ENCODE measurements around the gene RNASE7.
"Not testable (repeated sequence)": the region's sequence is repeated elsewhere in the genome, so short reads cannot be mapped to it uniquely, and the experiment has no call there.

The RNASE7 gene

GRCh38 chr14:21030531-21030930, 11.6 kb upstream of the RNASE7 start:
- H3K4me1 Mint-ChIP-seq (ENCODE audit: low read depth) = no peaks in the 10 kb centered on the region
- no peak overlapping the region for H3K4me3 Mint-ChIP-seq
- H3K27me3 Mint-ChIP-seq = no peaks in the 10 kb centered on the region
- no peak overlapping the region for H3K27ac Mint-ChIP-seq
- H3K9me3 Mint-ChIP-seq = no peaks in the 10 kb centered on the region
- no peaks in the 10 kb centered on the region for H3K36me3 Mint-ChIP-seq (ENCODE audit: low read depth)

GRCh38 chr14:21032326-21033132, 9.6 kb upstream of the RNASE7 start:
- H3K9me3 Mint-ChIP-seq = no peaks in the 10 kb centered on the region
- H3K4me1 Mint-ChIP-seq (ENCODE audit: low read depth) = no peaks in the 10 kb centered on the region
- H3K36me3 Mint-ChIP-seq (ENCODE audit: low read depth) = no peaks in the 10 kb centered on the region
- H3K27me3 Mint-ChIP-seq = no peaks in the 10 kb centered on the region
- H3K27ac Mint-ChIP-seq = no peak overlapping the region
- no peak overlapping the region for H3K4me3 Mint-ChIP-seq

- H3K4me3 Mint-ChIP-seq = no peak overlapping the region
These were observed 8.9 kb upstream of the RNASE7 start for GRCh38 chr14:21033133-21033698.

GRCh38 chr14:21034707-21035106, 7.5 kb upstream of the RNASE7 start, which contains the start of gene RNASE13:
Gene RNASE13 (minus strand): TSS chr14:21034807. CDS start chr14:21034288, 519 bp downstream.
- Mint-ChIP-seq H3K4me1 (ENCODE audit: low read depth) (no peaks in the 10 kb centered on the region), H3K27ac (no peak within 1 kb of the TSS), H3K4me3 (no peak within 1 kb of the TSS), H3K9me3 (no peaks in the 10 kb centered on the region), H3K36me3 (ENCODE audit: low read depth) (no peaks in the 10 kb centered on the region), H3K27me3 (no peaks in the 10 kb centered on the region)

More at GRCh38 chr14:21033133-21033698, 8.9 kb upstream of the RNASE7 start:
- no peaks in the 10 kb centered on the region for H3K4me1 Mint-ChIP-seq (ENCODE audit: low read depth)
- no peaks in the 10 kb centered on the region for H3K36me3 Mint-ChIP-seq (ENCODE audit: low read depth)
- no peaks in the 10 kb centered on the region for H3K9me3 Mint-ChIP-seq
- H3K27me3 Mint-ChIP-seq = no peaks in the 10 kb centered on the region
- H3K27ac Mint-ChIP-seq = no peak overlapping the region

- H3K4me1 Mint-ChIP-seq (ENCODE audit: low read depth) = no peaks in the 10 kb centered on the region
- no peak overlapping the region for H3K27ac Mint-ChIP-seq
- H3K4me3 Mint-ChIP-seq = no peak overlapping the region
- H3K9me3 Mint-ChIP-seq = no peaks in the 10 kb centered on the region
- H3K27me3 Mint-ChIP-seq = no peaks in the 10 kb centered on the region
- no peaks in the 10 kb centered on the region for H3K36me3 Mint-ChIP-seq (ENCODE audit: low read depth)
These were observed 5.4 kb upstream of the RNASE7 start for GRCh38 chr14:21036751-21037150.

GRCh38 chr14:21037156-21037555, 5.0 kb upstream of the RNASE7 start:
- Mint-ChIP-seq H3K9me3 (no peaks in the 10 kb centered on the region), H3K4me1 (ENCODE audit: low read depth) (no peaks in the 10 kb centered on the region), H3K27me3 (peaks cover under 1% of the 10 kb centered on the region), H3K4me3 (no peak overlapping the region), H3K36me3 (ENCODE audit: low read depth) (no peaks in the 10 kb centered on the region), H3K27ac (no peak overlapping the region)

GRCh38 chr14:21038441-21039422, 3.4 kb upstream of the RNASE7 start:
- Mint-ChIP-seq H3K36me3 (ENCODE audit: low read depth) (no peaks in the 10 kb centered on the region), H3K27ac (no peak overlapping the region), H3K27me3 (peaks cover 9% of the 10 kb centered on the region), H3K9me3 (no peaks in the 10 kb centered on the region), H3K4me1 (ENCODE audit: low read depth) (no peaks in the 10 kb centered on the region), H3K4me3 (no peak overlapping the region)

GRCh38 chr14:21039585-21040369, 2.4 kb upstream of the RNASE7 start:
- no peaks in the 10 kb centered on the region for H3K9me3 Mint-ChIP-seq
- no peak overlapping the region for H3K4me3 Mint-ChIP-seq
- H3K27ac Mint-ChIP-seq = no peak overlapping the region
- no peaks in the 10 kb centered on the region for H3K36me3 Mint-ChIP-seq (ENCODE audit: low read depth)
- H3K27me3 Mint-ChIP-seq = peaks cover 14% of the 10 kb centered on the region
- peaks cover 5% of the 10 kb centered on the region for H3K4me1 Mint-ChIP-seq (ENCODE audit: low read depth)

- Mint-ChIP-seq H3K27ac (no peak overlapping the region), H3K4me3 (no peak overlapping the region), H3K36me3 (ENCODE audit: low read depth) (no peaks in the 10 kb centered on the region), H3K4me1 (ENCODE audit: low read depth) (peaks cover 5% of the 10 kb centered on the region), H3K9me3 (no peaks in the 10 kb centered on the region), H3K27me3 (peaks cover 16% of the 10 kb centered on the region)
These were observed 1.7 kb upstream of the RNASE7 start for GRCh38 chr14:21040370-21040925.

- H3K9me3 Mint-ChIP-seq; H3K27ac Mint-ChIP-seq; H3K4me3 Mint-ChIP-seq; H3K4me1 Mint-ChIP-seq (ENCODE audit: low read depth); H3K36me3 Mint-ChIP-seq (ENCODE audit: low read depth): not testable (repeated sequence)
- peaks cover 16% of the 10 kb centered on the region for H3K27me3 Mint-ChIP-seq
These were observed 1.2 kb upstream of the RNASE7 start for GRCh38 chr14:21040941-21041340.

- Mint-ChIP-seq H3K4me3 (no peak overlapping the region), H3K36me3 (ENCODE audit: low read depth) (no peaks in the 10 kb centered on the region), H3K27ac (no peak overlapping the region), H3K9me3 (no peaks in the 10 kb centered on the region), H3K4me1 (ENCODE audit: low read depth) (peaks cover 5% of the 10 kb centered on the region), H3K27me3 (peaks cover 16% of the 10 kb centered on the region)
These were observed 756 bp downstream of the RNASE7 start for GRCh38 chr14:21042918-21043317.

- Mint-ChIP-seq H3K4me1 (ENCODE audit: low read depth) (peaks cover 5% of the 10 kb centered on the region), H3K4me3 (no peak overlapping the region), H3K36me3 (ENCODE audit: low read depth) (no peaks in the 10 kb centered on the region), H3K27ac (no peak overlapping the region), H3K9me3 (no peaks in the 10 kb centered on the region), H3K27me3 (peaks cover 17% of the 10 kb centered on the region)
These were observed 1.3 kb downstream of the RNASE7 start for GRCh38 chr14:21043387-21043973.

- H3K27ac Mint-ChIP-seq = no peak overlapping the region
- H3K9me3 Mint-ChIP-seq = no peaks in the 10 kb centered on the region
- no peaks in the 10 kb centered on the region for H3K36me3 Mint-ChIP-seq (ENCODE audit: low read depth)
- peaks cover 5% of the 10 kb centered on the region for H3K4me1 Mint-ChIP-seq (ENCODE audit: low read depth)
- H3K4me3 Mint-ChIP-seq = no peak overlapping the region
- peaks cover 20% of the 10 kb centered on the region for H3K27me3 Mint-ChIP-seq
These were observed 1.9 kb downstream of the RNASE7 start for GRCh38 chr14:21043974-21044618.

Measured in stimulated activated naive CD8-positive, alpha-beta T cell treated with anti-CD3 and anti-CD28 coated beads, Interleukin-15, Interleukin-2, amounts not matched to agents 100 ng/mL and 50 ng/mL, for 24 hours (primary cell).